Mesothelial cell of epicardium (in vitro differentiated cells): ENCODE data around the gene PDE6G. TPM values are rescaled to one million over a fixed set of nuclear protein-coding genes. Genes with fewer than 3 reads are reported as not detected.

ENCODE experiments used
- DNase-seq, 2 experiments: peaks; one replicate each; pipeline ENCODE4 v3.0.0; 2021; ENCODE audit warnings: low spot score in 2 of 2; ENCODE audit not compliant: unreplicated experiment in 2 of 2
- H3K27ac Mint-ChIP-seq: 2 replicates; pipeline ENCODE4 v1.8.0; 2021; ENCODE audit warnings: mixed read lengths
- H3K27me3 Mint-ChIP-seq: 2 replicates; pipeline ENCODE4 v1.8.0; 2021; ENCODE audit warnings: low read depth, mixed read lengths
- H3K36me3 Mint-ChIP-seq: 2 replicates; pipeline ENCODE4 v1.8.0; 2021; ENCODE audit warnings: mixed read lengths
- H3K4me1 Mint-ChIP-seq: 2 replicates; pipeline ENCODE4 v1.8.0; 2021; ENCODE audit warnings: mixed read lengths
- H3K4me3 Mint-ChIP-seq: 2 replicates; pipeline ENCODE4 v1.8.0; 2021; ENCODE audit warnings: mild to moderate bottlenecking, moderate library complexity, mixed read lengths
- H3K9me3 Mint-ChIP-seq: 2 replicates; pipeline ENCODE4 v1.8.0; 2021; ENCODE audit warnings: mixed read lengths
- total RNA-seq: library from RNA; stranded (reverse); gene quantifications from 3 replicates; pipeline ENCODE4 v1.2.1, GENCODE V29; 2021
- TF ChIP-seq, protein P1 (sequence below): fragments of 200-600 bp; sonication (generic); IDR thresholded peaks from one replicate; pipeline ENCODE4 v1.5.0; 2021; ENCODE audit warnings: antibody characterized with exemption; ENCODE audit not compliant: unreplicated experiment

The PDE6G gene
- total RNA-seq: 0.59 to 1.4 TPM (median 1.00 TPM) in 3 replicates

- TF ChIP-seq, protein P1, sequence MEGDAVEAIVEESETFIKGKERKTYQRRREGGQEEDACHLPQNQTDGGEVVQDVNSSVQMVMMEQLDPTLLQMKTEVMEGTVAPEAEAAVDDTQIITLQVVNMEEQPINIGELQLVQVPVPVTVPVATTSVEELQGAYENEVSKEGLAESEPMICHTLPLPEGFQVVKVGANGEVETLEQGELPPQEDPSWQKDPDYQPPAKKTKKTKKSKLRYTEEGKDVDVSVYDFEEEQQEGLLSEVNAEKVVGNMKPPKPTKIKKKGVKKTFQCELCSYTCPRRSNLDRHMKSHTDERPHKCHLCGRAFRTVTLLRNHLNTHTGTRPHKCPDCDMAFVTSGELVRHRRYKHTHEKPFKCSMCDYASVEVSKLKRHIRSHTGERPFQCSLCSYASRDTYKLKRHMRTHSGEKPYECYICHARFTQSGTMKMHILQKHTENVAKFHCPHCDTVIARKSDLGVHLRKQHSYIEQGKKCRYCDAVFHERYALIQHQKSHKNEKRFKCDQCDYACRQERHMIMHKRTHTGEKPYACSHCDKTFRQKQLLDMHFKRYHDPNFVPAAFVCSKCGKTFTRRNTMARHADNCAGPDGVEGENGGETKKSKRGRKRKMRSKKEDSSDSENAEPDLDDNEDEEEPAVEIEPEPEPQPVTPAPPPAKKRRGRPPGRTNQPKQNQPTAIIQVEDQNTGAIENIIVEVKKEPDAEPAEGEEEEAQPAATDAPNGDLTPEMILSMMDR: no peak
- Mint-ChIP-seq H3K27ac (no peak within 1 kb of the TSS), H3K36me3 (no peaks in the 10 kb centered on the region), H3K4me1 (peaks cover 15% of the 10 kb centered on the region), H3K4me3 (no peak within 1 kb of the TSS), H3K9me3 (no peaks in the 10 kb centered on the region), H3K27me3 (no peaks in the 10 kb centered on the region)
- no peak for DNase-seq
Measured at GRCh38 chr17:81656118-81656743, at the start of gene PDE6G. Gene PDE6G (minus strand): TSS chr17:81656542. CDS start chr17:81653305, 3,237 bp downstream.

DNA sequence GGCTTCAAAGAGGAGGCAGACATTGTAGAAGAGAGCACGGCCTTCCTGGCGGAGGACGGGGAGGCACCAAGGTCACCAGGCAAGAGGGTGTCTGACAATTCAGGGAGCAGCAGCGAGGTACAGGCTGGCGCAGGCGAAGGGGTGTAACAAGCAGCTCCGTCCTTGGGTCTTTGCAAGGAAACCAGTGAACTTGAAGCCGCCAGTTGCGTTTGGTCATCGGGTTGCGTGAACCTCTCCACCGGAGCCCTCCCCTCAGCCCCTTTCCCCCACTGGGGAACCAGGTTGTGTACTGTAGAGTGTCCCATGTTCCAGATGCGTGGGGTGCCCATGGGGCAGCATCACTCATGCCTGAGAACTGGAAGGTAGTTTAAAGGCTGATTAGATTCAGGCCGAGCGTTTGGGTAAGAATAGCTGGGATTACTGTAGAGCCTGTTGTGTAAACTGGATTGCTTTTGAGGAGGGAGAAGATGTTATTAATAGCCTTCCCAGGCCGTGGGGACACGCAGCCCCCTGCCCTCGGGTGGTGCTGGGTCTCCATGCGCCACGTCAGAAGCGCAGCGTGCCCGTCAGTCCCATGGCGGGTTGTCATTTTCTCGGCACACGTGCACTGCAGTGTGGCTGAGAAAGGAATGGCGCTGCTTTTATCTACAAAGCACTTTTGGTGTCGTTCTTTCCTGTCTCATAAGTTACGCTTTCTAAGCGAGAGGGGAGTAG, 49.3 kb upstream of the PDE6G start:
- Mint-ChIP-seq H3K36me3 (peaks cover 12% of the 10 kb centered on the region), H3K4me1 (peaks cover 24% of the 10 kb centered on the region), H3K27me3 (peaks cover 7% of the 10 kb centered on the region), H3K27ac (no peak overlapping the region), H3K4me3 (no peak overlapping the region), H3K9me3 (no peaks in the 10 kb centered on the region)
- DNase-seq: no peak
- TF ChIP-seq, protein P1: no peak

GRCh38 chr17:81703747-81704654, 47.7 kb upstream of the PDE6G start:
- peaks cover 16% of the 10 kb centered on the region for H3K36me3 Mint-ChIP-seq
- H3K27me3 Mint-ChIP-seq: no peaks in the 10 kb centered on the region
- peak overlapping the region; percentile 69 for H3K27ac Mint-ChIP-seq

GRCh38 chr17:81702934-81703746, 46.8 kb upstream of the PDE6G start, which contains the start of gene MRPL12:
Gene MRPL12 (plus strand): TSS chr17:81703367. CDS start chr17:81703502, 135 bp downstream.
- TF ChIP-seq, protein P1: peak; percentile 40
- peak within 1 kb of the TSS; percentile 98 for H3K27ac Mint-ChIP-seq
- H3K27me3 Mint-ChIP-seq: no peaks in the 10 kb centered on the region
- H3K4me3 Mint-ChIP-seq: peak within 1 kb of the TSS; percentile 95
- no peaks in the 10 kb centered on the region for H3K9me3 Mint-ChIP-seq
- peak; percentile 78 to 88 for DNase-seq
- H3K4me1 Mint-ChIP-seq: peaks cover 22% of the 10 kb centered on the region
- H3K36me3 Mint-ChIP-seq: peaks cover 22% of the 10 kb centered on the region

More at GRCh38 chr17:81703747-81704654, 47.7 kb upstream of the PDE6G start:
- no peak for DNase-seq
- Mint-ChIP-seq H3K4me1 (peaks cover 22% of the 10 kb centered on the region), H3K4me3 (peak overlapping the region; percentile 73), H3K9me3 (no peaks in the 10 kb centered on the region)
- TF ChIP-seq, protein P1: no peak
